Heart left ventricle (tissue), 13 donors: ENCODE measurements around the gene PTPN12.

Experiments
- POLR2A ChIP-seq, 2 donors: fragments of 450-650 bp; IDR thresholded peaks; one replicate each; pipeline ENCODE4 v1.6.1; 2017; ENCODE audit warnings: antibody characterized with exemption in 2 of 2, mild to moderate bottlenecking in 2 of 2, moderate library complexity in 2 of 2
- TF ChIP-seq, protein P1 (sequence below), 12 donors: fragments of 200-600 bp; sonication (generic) in 4 of 12; IDR thresholded peaks; one replicate each; pipeline versions ENCODE4 v1.5.0 to v1.8.0; 2018 to 2022; ENCODE audit warnings: antibody characterized with exemption in 12 of 12, mild to moderate bottlenecking in 5 of 12
- donor health status: ischemic (EF 13 %, LVEDD 7.1; RV severe dilation, severe dysfunction).
- donor health status: DM: no; HTN: yes; CAD: no.
- donor health status: DM: no; HTN: no; CAD: no.
- donor health status: ischemic (EF 25% LVEDD 6.9; RV normal size, moderate dysfunction).
- donor health status: ischemic (EF 25% LVEDD 5.7; RV mildly dilated, moderate dysfunction).
- donor health status: ischemic (EF 35%, LVEDD 5.7; RV mildly dilated, moderate dysfunction).
- donor health status: nonischemic (EF 11% LVEDD 7.7; RV severe dilation, severe dysfunction).
- donor health status: DM: yes; HTN: yes; CAD: no.
- donor health status: PGD.
- donor health status: ischemic (EF 29% LVEDD 5.4; RV normal size, mild dysfunction).
- donor health status: nonischemic (EF 23%, LVEDD 6.1; RV moderate dilation, normal function).

- TF ChIP-seq, protein P1, sequence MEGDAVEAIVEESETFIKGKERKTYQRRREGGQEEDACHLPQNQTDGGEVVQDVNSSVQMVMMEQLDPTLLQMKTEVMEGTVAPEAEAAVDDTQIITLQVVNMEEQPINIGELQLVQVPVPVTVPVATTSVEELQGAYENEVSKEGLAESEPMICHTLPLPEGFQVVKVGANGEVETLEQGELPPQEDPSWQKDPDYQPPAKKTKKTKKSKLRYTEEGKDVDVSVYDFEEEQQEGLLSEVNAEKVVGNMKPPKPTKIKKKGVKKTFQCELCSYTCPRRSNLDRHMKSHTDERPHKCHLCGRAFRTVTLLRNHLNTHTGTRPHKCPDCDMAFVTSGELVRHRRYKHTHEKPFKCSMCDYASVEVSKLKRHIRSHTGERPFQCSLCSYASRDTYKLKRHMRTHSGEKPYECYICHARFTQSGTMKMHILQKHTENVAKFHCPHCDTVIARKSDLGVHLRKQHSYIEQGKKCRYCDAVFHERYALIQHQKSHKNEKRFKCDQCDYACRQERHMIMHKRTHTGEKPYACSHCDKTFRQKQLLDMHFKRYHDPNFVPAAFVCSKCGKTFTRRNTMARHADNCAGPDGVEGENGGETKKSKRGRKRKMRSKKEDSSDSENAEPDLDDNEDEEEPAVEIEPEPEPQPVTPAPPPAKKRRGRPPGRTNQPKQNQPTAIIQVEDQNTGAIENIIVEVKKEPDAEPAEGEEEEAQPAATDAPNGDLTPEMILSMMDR (IDR thresholded peaks at IDR 0.05) = no peak
- TF ChIP-seq POLR2A (IDR thresholded peaks at IDR 0.05) = no peak
Measured at GRCh38 chr7:77658928-77659327, 121.8 kb downstream of the PTPN12 start.
